WTC11 (cell line): ENCODE data around the gene MRPS14. TPM values are rescaled to one million over a fixed set of nuclear protein-coding genes. Genes with fewer than 3 reads are reported as not detected.

Experiments
- ATAC-seq: fragments of 200-7000 bp; cut with Tn5 transposase; 2 replicates; pipeline ENCODE4 v1.10.0; 2021; ENCODE audit warnings: mild to moderate bottlenecking, moderate library complexity
- CTCF ChIA-PET: fragments of 300-600 bp; sonication (Branson Sonifier 250); formaldehyde crosslinking; loops from one replicate; lab custom pipeline; 2021; ENCODE audit warnings: antibody characterized with exemption; lab: Charles Lee
- POLR2A ChIA-PET: fragments of 350-600 bp; sonication (Branson Sonifier 250); formaldehyde crosslinking; loops from one replicate; lab custom pipeline; 2021; ENCODE audit warnings: antibody characterized with exemption; lab: Charles Lee
- DNase-seq: peaks from one replicate; pipeline ENCODE4 v3.0.0; 2021; ENCODE audit warnings: low spot score
- H3K27ac Mint-ChIP-seq: 2 replicates; pipeline ENCODE4 v1.8.0; 2021; ENCODE audit warnings: mixed read lengths
- H3K27me3 Mint-ChIP-seq: 2 replicates; pipeline ENCODE4 v1.8.0; 2021; ENCODE audit warnings: low read depth, mild to moderate bottlenecking, moderate library complexity, mixed read lengths
- H3K36me3 Mint-ChIP-seq: 2 replicates; pipeline ENCODE4 v1.8.0; 2021; ENCODE audit warnings: mixed read lengths
- H3K4me1 Mint-ChIP-seq: 2 replicates; pipeline ENCODE4 v1.8.0; 2022; ENCODE audit warnings: mixed read lengths
- H3K4me3 Mint-ChIP-seq: 2 replicates; pipeline ENCODE4 v1.8.0; 2021; ENCODE audit warnings: mild to moderate bottlenecking, moderate library complexity, mixed read lengths
- H3K9me3 Mint-ChIP-seq: 2 replicates; pipeline ENCODE4 v1.8.0; 2021; ENCODE audit warnings: mixed read lengths
- ATF2 ChIP-seq: sonication (generic); formaldehyde crosslinking; IDR thresholded peaks from 2 replicates; pipeline ENCODE4 v1.8.1; 2022; ENCODE audit warnings: low read depth, missing genetic modification reagents, borderline replicate concordance
- ESRRA ChIP-seq: sonication (generic); formaldehyde crosslinking; IDR thresholded peaks from 2 replicates; pipeline ENCODE4 v1.8.1; 2022; ENCODE audit warnings: mild to moderate bottlenecking, missing genetic modification reagents, borderline replicate concordance
- ETV6 ChIP-seq: sonication (generic); formaldehyde crosslinking; IDR thresholded peaks from 2 replicates; pipeline ENCODE4 v1.8.1; 2022; ENCODE audit warnings: mild to moderate bottlenecking, missing genetic modification reagents
- JAZF1 ChIP-seq: fragments of 250-450 bp; sonication (Bioruptor Pico); IDR thresholded peaks from 2 replicates; pipeline ENCODE4 v1.9.0; 2021; ENCODE audit warnings: moderate library complexity, mild to moderate bottlenecking, inconsistent platforms
- NFE2L1 ChIP-seq: sonication (generic); formaldehyde crosslinking; IDR thresholded peaks from 2 replicates; pipeline ENCODE4 v1.8.1; 2023; ENCODE audit warnings: missing genetic modification reagents
- RORB ChIP-seq: fragments of 250-450 bp; sonication (Bioruptor Pico); IDR thresholded peaks from 2 replicates; pipeline ENCODE4 v1.9.0; 2021; ENCODE audit warnings: mild to moderate bottlenecking
- ZNF232 ChIP-seq: sonication (generic); formaldehyde crosslinking; IDR thresholded peaks from 2 replicates; pipeline ENCODE4 v1.8.0; 2022; ENCODE audit warnings: mild to moderate bottlenecking, missing genetic modification reagents
- ZNF671 ChIP-seq: fragments of 250-450 bp; sonication (Bioruptor Pico); IDR thresholded peaks from 2 replicates; pipeline ENCODE4 v1.8.0; 2021; ENCODE audit warnings: mild to moderate bottlenecking
- total RNA-seq: library from RNA; stranded (reverse); gene quantifications from 3 replicates; pipeline ENCODE4 v1.2.3, GENCODE V29; 2021
- TF ChIP-seq, protein P1 (sequence below): sonication (generic); formaldehyde crosslinking; conservative IDR thresholded peaks from 2 replicates; pipeline ENCODE4 v1.8.1; 2023; ENCODE audit warnings: mild to moderate bottlenecking, low read depth, missing genetic modification reagents, moderate library complexity
- TF ChIP-seq, protein P2 (sequence below): fragments of 250-450 bp; sonication (Bioruptor Pico); IDR thresholded peaks from 2 replicates; pipeline ENCODE4 v1.9.0; 2021; ENCODE audit warnings: mild to moderate bottlenecking
- TF ChIP-seq, protein P3 (sequence below): fragments of 200-600 bp; IDR thresholded peaks from 2 replicates; pipeline ENCODE4 v1.8.0; 2022; ENCODE audit warnings: antibody characterized with exemption
- TF ChIP-seq, protein P4 (sequence below): sonication (generic); formaldehyde crosslinking; conservative IDR thresholded peaks from 2 replicates; pipeline ENCODE4 v1.8.1; 2022; ENCODE audit warnings: mild to moderate bottlenecking, missing genetic modification reagents
- TF ChIP-seq, protein P5 (sequence below): fragments of 250-450 bp; sonication (Bioruptor Pico); conservative IDR thresholded peaks from 2 replicates; pipeline ENCODE4 v1.9.0; 2021; ENCODE audit warnings: mild to moderate bottlenecking

The MRPS14 gene
- total RNA-seq, 1 experiment from 2014 or later, result 30.4 TPM

DNA sequence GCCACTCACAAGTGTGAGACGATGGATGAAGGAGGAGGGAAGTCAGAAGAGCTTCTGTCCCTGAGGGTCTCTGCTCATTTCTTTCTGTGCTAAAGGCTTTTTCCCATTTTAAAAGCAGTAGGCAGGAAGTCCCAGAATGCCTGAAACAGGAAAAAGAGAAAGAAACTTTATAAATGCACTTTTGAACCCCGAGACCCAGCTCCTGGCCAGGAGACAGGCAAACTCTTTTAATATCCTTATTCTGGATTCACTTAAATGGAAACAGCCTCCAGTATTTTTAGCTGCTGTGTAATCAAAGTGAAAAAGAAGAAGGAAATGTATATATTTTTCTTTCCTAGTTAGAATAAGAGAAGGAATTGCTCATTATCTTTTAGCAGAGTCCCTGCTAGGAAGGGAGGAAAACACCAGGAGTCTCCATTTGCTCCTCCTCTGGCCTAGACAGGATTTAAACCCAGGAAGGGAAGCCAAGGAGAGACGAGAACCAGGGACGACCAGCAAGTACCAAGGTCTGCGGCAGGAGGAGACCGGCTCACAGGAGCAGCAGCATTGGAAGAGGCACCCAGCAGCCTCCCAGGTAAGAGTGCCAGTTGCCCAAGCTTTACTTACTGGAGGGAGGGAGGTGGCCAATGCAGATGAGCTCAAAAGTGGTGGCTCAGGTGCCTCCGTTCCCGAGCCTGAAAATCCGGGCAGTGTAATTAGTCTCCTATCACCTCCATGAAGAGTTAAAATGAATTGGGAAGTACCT, 44.3 kb upstream of the MRPS14 start, which contains the start of gene TNN:
TSS of gene TNN (plus strand) at position 472 of the 745 bp plus-strand sequence. CDS start 9,586 bp downstream, outside the sequence.
- peak; percentile 67 for ATAC-seq
- ChIA-PET CTCF (interaction anchor here (0.7 to 3.5 kb wide), 3 partner anchors 38 to 84 kb away, joined by 3 to 20 read pairs (median 6); no protein-coding TSS in a partner anchor), POLR2A (interaction anchor here (0.7 to 1.0 kb wide), 2 partner anchors 13 to 19 kb away, joined by 3 read pairs; no protein-coding TSS in a partner anchor)
- DNase-seq, result no peak
- Mint-ChIP-seq H3K9me3 (no peaks in the 10 kb centered on the region), H3K27ac (no peak within 1 kb of the TSS), H3K4me3 (no peak within 1 kb of the TSS), H3K36me3 (no peaks in the 10 kb centered on the region), H3K4me1 (peaks cover 23% of the 10 kb centered on the region), H3K27me3 (peaks cover 2% of the 10 kb centered on the region)
- TF ChIP-seq ZNF232 (CRISPR knock-in tag) (no peak), JAZF1 (no peak), ETV6 (CRISPR knock-in tag) (no peak), ATF2 (CRISPR knock-in tag) (no peak), ZNF671 (CRISPR knock-in tag) (no peak), NFE2L1 (CRISPR knock-in tag) (no peak), ESRRA (CRISPR knock-in tag) (no peak), RORB (CRISPR knock-in tag) (no peak)
- TF ChIP-seq, protein P1, sequence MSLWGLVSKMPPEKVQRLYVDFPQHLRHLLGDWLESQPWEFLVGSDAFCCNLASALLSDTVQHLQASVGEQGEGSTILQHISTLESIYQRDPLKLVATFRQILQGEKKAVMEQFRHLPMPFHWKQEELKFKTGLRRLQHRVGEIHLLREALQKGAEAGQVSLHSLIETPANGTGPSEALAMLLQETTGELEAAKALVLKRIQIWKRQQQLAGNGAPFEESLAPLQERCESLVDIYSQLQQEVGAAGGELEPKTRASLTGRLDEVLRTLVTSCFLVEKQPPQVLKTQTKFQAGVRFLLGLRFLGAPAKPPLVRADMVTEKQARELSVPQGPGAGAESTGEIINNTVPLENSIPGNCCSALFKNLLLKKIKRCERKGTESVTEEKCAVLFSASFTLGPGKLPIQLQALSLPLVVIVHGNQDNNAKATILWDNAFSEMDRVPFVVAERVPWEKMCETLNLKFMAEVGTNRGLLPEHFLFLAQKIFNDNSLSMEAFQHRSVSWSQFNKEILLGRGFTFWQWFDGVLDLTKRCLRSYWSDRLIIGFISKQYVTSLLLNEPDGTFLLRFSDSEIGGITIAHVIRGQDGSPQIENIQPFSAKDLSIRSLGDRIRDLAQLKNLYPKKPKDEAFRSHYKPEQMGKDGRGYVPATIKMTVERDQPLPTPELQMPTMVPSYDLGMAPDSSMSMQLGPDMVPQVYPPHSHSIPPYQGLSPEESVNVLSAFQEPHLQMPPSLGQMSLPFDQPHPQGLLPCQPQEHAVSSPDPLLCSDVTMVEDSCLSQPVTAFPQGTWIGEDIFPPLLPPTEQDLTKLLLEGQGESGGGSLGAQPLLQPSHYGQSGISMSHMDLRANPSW, result no peak
- TF ChIP-seq, protein P2, sequence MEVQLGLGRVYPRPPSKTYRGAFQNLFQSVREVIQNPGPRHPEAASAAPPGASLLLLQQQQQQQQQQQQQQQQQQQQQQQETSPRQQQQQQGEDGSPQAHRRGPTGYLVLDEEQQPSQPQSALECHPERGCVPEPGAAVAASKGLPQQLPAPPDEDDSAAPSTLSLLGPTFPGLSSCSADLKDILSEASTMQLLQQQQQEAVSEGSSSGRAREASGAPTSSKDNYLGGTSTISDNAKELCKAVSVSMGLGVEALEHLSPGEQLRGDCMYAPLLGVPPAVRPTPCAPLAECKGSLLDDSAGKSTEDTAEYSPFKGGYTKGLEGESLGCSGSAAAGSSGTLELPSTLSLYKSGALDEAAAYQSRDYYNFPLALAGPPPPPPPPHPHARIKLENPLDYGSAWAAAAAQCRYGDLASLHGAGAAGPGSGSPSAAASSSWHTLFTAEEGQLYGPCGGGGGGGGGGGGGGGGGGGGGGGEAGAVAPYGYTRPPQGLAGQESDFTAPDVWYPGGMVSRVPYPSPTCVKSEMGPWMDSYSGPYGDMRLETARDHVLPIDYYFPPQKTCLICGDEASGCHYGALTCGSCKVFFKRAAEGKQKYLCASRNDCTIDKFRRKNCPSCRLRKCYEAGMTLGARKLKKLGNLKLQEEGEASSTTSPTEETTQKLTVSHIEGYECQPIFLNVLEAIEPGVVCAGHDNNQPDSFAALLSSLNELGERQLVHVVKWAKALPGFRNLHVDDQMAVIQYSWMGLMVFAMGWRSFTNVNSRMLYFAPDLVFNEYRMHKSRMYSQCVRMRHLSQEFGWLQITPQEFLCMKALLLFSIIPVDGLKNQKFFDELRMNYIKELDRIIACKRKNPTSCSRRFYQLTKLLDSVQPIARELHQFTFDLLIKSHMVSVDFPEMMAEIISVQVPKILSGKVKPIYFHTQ (CRISPR knock-in tag), result no peak
- TF ChIP-seq, protein P3, sequence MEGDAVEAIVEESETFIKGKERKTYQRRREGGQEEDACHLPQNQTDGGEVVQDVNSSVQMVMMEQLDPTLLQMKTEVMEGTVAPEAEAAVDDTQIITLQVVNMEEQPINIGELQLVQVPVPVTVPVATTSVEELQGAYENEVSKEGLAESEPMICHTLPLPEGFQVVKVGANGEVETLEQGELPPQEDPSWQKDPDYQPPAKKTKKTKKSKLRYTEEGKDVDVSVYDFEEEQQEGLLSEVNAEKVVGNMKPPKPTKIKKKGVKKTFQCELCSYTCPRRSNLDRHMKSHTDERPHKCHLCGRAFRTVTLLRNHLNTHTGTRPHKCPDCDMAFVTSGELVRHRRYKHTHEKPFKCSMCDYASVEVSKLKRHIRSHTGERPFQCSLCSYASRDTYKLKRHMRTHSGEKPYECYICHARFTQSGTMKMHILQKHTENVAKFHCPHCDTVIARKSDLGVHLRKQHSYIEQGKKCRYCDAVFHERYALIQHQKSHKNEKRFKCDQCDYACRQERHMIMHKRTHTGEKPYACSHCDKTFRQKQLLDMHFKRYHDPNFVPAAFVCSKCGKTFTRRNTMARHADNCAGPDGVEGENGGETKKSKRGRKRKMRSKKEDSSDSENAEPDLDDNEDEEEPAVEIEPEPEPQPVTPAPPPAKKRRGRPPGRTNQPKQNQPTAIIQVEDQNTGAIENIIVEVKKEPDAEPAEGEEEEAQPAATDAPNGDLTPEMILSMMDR, result no peak
- TF ChIP-seq, protein P4, sequence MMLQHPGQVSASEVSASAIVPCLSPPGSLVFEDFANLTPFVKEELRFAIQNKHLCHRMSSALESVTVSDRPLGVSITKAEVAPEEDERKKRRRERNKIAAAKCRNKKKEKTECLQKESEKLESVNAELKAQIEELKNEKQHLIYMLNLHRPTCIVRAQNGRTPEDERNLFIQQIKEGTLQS (CRISPR knock-in tag), result no peak
- TF ChIP-seq, protein P5, sequence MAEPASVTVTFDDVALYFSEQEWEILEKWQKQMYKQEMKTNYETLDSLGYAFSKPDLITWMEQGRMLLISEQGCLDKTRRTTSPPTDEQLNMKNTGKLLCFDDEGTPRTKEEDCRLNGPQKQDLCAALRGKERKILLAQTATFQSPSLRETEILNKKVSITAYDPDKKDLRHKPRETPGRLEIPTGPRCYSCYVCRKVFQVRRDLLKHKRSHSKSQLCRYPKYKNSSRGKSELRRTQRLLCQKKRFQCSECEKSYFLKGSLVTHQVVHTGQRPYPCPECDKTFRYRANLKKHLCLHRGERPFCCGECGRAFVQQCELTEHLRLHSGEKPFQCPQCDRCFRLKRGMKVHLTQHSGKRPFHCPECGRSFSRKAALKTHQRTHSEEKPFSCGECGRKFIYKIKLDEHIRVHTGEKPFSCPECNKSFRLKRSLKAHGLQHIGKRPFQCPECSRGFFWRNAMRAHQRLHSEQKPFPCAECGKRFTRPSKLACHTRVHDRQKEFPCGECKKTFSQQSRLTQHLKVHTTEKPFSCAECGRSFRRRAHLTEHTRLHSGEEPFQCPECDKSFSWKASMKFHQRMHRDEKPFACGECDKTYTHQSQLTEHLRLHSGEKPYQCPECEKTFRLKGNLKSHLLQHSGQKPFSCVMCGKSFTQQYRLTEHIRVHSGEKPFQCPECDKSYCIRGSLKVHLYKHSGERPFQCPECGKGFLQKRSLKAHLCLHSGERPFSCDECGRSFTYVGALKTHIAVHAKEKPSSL (CRISPR knock-in tag), result no peak
